NCI-H2196 (cell line): Measurements from ENCODE around the gene KISS1R.
"Not testable (repeated sequence)": the region's sequence is repeated elsewhere in the genome, so short reads cannot be mapped to it uniquely, and the experiment has no call there.

ENCODE experiments used
- DNase-seq: peaks from one replicate; lab custom pipeline; 2025; ENCODE audit not compliant: unreplicated experiment; lab: John Stamatoyannopoulos, UW

Gene KISS1R

DNA sequence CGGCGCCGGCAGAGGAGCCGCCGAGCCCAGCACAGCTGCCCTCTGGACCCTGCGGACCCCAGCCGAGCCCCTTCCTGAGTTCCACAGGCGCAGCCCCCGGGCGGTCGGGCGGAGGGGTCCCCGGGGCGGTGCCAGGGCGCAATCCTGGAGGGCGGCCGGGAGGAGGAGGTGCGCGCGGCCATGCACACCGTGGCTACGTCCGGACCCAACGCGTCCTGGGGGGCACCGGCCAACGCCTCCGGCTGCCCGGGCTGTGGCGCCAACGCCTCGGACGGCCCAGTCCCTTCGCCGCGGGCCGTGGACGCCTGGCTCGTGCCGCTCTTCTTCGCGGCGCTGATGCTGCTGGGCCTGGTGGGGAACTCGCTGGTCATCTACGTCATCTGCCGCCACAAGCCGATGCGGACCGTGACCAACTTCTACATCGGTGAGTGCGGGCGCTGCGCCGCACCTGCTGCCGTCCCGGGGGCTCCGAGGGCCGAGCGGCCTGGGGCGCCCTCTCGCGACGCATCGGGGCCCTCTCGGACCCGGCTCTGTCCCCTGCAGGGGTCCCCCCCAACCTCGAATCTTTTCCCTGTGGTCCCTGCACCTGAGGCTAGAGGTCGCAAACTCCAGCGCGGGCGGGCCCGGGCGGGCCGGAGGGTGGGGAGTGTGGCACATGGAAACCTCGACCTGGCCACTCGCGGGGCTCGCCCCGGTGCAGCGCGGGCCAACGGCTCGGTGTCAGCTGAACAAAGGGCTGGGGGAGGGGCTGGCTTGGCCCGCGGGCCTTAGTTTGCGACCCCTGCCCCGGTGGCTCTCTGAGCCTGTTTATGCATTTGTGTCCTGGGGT is at the start of gene KISS1R:
Gene KISS1R (plus strand): TSS at position 11 of the 829 bp plus-strand sequence. CDS start 170 bp downstream, at position 181.
- peak; percentile 83 for DNase-seq

- no peak for DNase-seq
These were observed 49.2 kb upstream of the KISS1R start for GRCh38 chr19:867855-868457.

DNA sequence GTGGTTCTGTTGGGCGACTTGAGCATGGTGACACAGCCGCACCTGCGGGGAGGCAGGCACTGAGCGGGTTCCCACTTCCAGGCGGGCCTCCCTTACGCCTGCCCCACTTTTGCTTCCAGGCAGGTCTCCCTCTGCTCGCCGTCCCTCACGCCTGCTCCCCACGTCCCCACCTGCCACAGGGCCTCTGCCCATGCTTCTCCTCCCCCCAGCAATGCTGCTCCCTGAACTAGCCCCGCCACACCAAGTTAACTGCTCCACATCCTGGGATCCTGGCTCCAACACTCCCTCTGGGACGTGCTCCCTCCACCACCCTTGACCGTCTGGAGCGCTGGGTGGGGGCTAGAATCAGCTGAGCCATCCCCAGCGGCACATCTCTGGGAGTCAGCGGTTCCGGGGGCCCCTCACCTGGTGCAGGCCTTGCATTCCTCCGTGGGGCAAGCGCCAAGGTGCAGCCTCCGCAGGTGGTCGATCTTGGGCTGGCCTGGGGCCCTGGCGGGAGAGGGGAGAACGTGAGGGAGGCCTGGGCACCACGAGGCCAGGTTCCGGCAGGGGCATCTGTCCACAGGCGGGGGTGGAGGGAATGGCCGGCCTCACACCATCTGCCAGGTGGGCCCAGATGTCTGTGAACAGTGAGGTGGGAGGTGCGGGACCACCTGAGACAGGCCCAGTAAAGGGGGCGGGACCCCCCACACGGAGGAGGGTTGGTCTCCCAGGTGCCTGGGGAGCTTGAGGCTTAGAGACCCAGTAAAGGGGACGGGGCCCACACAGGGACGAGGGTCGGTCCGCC is 48.5 kb upstream of the KISS1R start:
- DNase-seq = no peak

- peak; percentile 42 for DNase-seq
These were observed 47.6 kb upstream of the KISS1R start for GRCh38 chr19:869245-870177.

DNA sequence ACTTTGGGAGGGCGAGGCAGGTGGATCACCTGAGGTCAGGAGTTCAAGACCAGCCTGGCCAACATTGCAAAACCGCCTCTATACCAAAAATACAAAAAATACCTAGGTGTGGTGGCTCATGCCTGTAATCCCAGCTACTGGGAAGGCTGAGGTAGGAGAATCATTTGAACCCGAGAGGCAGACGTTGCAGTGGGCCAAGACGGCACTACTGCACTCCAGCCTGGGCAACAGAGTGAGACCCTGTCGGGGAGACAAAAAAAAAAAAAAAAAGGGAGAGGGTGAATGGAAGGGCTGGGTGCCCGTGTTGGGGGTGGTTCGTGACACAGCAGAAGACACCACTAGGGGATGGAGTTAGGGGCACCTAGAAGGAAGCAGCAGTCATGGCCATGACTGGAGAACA is 46.8 kb upstream of the KISS1R start:
- DNase-seq = no peak

DNA sequence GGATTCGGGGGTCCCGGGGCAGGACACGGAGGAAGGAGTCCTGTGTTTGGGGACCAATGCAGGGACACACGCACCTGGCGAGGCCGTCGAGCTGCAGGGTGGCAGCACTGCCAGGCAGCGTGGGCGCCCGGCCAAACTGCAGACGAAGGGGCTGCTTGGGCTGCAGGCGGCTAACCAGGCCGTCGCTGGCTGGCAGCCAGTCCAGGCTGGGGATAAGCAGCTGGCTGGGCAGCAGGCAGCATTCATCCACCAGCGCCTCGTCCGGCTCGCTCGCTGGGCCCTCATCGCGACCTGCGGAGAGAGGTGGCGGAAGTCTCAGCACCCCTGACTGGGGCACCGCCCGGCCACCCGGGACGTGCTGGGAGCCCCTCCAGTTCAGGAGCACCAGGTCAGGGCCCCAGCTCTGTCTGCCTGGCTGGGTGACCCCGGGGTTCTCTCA is 46.2 kb upstream of the KISS1R start:
- peak; percentile 92 for DNase-seq

DNA sequence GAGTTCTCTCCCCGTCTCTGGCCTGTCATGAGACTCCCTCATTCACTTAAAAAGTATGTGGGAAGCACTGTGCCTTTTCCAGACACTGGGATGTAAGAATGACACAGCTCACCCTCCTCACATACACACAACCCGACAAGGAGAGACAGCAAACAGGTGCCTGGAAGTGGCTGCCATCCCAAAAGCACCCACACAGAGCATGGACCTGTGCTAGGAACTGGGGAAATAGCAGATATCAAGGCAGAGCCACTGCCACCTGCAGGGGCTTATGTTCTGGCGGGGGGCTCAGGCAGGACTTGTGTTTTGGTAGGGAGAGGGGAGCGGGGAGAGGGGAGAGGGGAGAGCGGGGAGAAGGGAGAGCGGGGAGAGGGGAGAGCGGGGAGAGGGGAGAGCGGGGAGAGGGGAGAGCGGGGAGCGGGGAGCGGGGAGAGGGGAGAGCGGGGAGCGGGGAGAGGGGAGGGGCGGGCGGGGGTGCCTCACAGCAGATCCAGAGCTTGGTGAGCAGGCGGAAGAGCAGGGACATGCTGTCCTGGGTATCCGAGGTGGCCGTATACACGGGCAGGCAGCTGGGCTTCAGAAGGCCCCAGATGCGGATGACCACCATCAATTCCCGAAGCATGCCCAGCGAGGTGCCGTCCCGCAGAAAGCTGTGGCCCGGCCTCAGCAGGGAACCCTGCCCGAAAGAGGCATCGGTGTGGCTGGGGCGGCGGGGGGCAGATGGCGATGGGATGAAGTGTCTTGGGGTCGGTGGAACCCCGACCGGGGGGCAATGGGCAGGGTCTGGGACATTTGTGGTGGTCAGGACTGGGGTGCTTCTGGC is 45.5 kb upstream of the KISS1R start:
- no peak for DNase-seq

DNA sequence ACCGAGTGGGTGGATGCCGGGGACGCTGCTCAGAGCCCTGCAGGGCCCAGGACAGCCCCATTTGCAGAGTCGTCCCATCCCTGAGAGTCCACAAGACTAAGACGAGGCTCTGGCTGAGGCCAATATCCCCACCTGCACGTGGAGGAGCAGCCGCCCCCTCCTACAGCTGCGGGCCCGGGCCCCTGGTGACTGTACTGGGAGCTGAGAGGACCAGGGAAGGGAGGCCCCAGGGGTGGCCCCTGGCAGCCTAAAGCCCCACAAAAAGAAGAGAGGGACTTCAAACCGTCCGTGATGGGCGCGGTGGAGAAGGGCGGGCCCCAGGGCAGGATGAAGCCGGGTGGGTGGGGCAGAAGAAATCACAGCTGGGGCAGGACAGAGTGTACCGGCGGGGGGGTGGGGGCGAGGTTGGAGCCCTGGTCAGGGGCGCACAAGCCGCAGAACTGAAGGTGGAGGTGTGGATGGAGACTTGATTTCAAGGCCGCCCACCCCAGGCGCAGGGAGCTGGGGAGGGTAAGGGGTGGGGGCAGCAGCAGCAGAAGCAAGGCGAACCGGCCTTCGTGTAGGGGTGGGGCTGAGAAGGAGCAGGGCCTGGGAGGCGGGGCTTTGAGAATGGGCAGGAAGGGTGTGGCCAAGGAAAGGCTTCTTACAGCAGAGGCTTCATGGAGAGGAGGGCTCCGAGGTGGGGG is 44.7 kb upstream of the KISS1R start:
- DNase-seq = no peak

GRCh38 chr19:873084-873483 is 44.0 kb upstream of the KISS1R start:
- DNase-seq = no peak

GRCh38 chr19:873561-874041 is 43.5 kb upstream of the KISS1R start:
- no peak for DNase-seq

DNA sequence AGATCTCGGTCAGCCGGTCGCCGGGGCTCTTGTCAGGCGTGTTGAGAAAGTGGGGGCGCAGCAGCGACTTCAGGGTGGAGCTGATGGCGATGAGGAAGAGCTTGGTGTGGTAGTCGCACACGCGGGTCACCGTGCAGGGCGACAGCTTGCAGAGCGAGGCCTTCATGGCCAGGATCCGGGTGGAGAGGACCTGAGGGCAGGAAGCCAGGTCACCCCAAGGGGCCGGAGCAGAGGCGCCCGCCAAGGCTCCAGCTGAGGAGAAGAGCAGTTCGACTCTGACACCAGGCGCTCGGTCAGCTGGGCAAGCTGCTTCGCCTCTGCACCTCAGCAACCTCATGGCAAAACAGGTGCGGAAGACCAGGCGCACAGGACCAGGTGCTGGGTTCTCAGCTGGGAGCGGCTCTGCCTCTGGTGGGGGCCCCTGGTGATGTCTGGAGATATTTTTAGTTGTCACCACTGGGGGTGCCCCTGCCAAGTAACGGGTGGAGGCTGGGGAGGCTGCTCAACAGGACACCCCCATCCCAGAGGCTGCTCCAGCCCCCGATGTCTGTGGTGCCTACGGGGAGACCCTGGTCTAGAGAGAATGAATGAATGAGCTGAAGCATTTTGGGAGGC is 41.8 kb upstream of the KISS1R start:
- DNase-seq = no peak

GRCh38 chr19:876089-876488 is 41.0 kb upstream of the KISS1R start:
- DNase-seq = no peak

GRCh38 chr19:876780-877314 is 40.3 kb upstream of the KISS1R start:
- DNase-seq = peak; percentile 44

- DNase-seq = not testable (repeated sequence)
These were observed 39.0 kb upstream of the KISS1R start for GRCh38 chr19:877992-878660.

DNA sequence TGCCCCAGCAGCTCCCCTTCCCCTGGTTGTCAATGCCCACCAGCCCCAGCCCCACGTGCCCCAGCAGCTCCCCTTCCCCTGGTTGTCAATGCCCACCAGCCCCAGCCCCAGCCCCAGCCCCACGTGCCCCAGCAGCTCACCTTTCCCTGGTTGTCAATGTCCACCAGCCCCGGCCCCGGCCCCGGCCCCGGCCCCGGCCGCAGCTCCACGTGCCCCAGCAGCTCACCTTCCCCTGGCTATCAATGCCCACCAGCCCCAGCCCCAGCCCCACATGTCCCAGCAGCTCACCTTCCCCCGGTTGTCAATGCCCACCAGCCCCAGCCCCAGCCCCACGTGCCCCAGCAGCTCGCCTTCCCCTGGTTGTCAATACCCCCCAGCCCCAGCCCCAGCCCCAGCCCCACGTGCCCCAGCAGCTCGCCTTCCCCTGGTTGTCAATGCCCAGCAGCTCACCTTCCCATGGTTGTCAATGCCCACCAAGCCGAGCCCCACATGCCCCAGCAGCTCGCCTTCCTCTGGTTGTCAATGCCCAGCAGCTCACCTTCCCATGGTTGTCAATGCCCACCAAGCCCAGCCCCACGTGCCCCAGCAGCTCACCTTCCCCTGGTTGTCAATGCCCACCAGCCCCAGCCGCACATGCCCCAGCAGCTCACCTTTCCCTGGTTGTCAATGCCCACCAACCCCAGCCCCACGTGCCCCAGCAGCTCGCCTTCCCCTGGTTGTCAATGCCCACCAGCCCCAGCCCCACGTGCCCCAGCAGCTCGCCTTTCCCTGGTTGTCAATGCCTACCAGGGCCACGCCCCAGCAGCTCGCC is 38.2 kb upstream of the KISS1R start:
- not testable (repeated sequence) for DNase-seq

GRCh38 chr19:879711-880438 is 37.3 kb upstream of the KISS1R start:
- no peak for DNase-seq
